Dendritic cell treated with granulocyte-macrophage colony-stimulating factor and Interleukin-4, amounts not matched to agents 40 ng/mL and 50 ng/mL, for 4 days (primary cell): ENCODE results near the gene VDAC1.

Experiments used
- H3K27ac Mint-ChIP-seq: one replicate; pipeline ENCODE4 v1.8.0; 2022; ENCODE audit warnings: mild to moderate bottlenecking, mixed read lengths
- H3K27me3 Mint-ChIP-seq: one replicate; pipeline ENCODE4 v1.8.0; 2022; ENCODE audit warnings: mild to moderate bottlenecking, mixed read lengths
- H3K36me3 Mint-ChIP-seq: one replicate; pipeline ENCODE4 v1.8.0; 2022; ENCODE audit warnings: low read depth, mixed read lengths
- H3K4me1 Mint-ChIP-seq: one replicate; pipeline ENCODE4 v1.8.0; 2022; ENCODE audit warnings: low read depth, mixed read lengths
- H3K4me3 Mint-ChIP-seq: one replicate; pipeline ENCODE4 v1.8.0; 2022; ENCODE audit warnings: mild to moderate bottlenecking, moderate library complexity, mixed read lengths
- H3K9me3 Mint-ChIP-seq: one replicate; pipeline ENCODE4 v1.8.0; 2022; ENCODE audit warnings: mixed read lengths
- intact Hi-C: fragments of 100-400 bp; cut with micrococcal nuclease; formaldehyde crosslinking; loops from one replicate; pipeline ENCODE4 v1.15.0; 2022

The VDAC1 gene

GRCh38 chr5:133932441-133933168 lies 72.2 kb downstream of the VDAC1 start:
- peaks cover 55% of the 10 kb centered on the region for H3K4me1 Mint-ChIP-seq
- H3K9me3 Mint-ChIP-seq: peaks cover 15% of the 10 kb centered on the region
- H3K27me3 Mint-ChIP-seq: peaks cover 20% of the 10 kb centered on the region
- intact Hi-C loops: no loop called here
- no peak overlapping the region for H3K4me3 Mint-ChIP-seq
- H3K27ac Mint-ChIP-seq: peak overlapping the region; percentile 52
- H3K36me3 Mint-ChIP-seq: no peaks in the 10 kb centered on the region

- intact Hi-C loops: no loop called here
- H3K4me1 Mint-ChIP-seq: peaks cover 52% of the 10 kb centered on the region
- H3K27me3 Mint-ChIP-seq: peaks cover 22% of the 10 kb centered on the region
- H3K27ac Mint-ChIP-seq: no peak overlapping the region
- no peak overlapping the region for H3K4me3 Mint-ChIP-seq
- peaks cover 11% of the 10 kb centered on the region for H3K9me3 Mint-ChIP-seq
- H3K36me3 Mint-ChIP-seq: no peaks in the 10 kb centered on the region
These were observed 73.2 kb downstream of the VDAC1 start for GRCh38 chr5:133931546-133931945.

- intact Hi-C loops: no loop called here
- no peaks in the 10 kb centered on the region for H3K36me3 Mint-ChIP-seq
- H3K4me3 Mint-ChIP-seq: no peak overlapping the region
- H3K27ac Mint-ChIP-seq: peak overlapping the region; percentile 77
- peaks cover 19% of the 10 kb centered on the region for H3K27me3 Mint-ChIP-seq
- peaks cover 3% of the 10 kb centered on the region for H3K9me3 Mint-ChIP-seq
- peaks cover 50% of the 10 kb centered on the region for H3K4me1 Mint-ChIP-seq
These were observed 74.0 kb downstream of the VDAC1 start for GRCh38 chr5:133930813-133931090.

GRCh38 chr5:133930061-133930812 lies 74.5 kb downstream of the VDAC1 start:
- Mint-ChIP-seq H3K27me3 (peaks cover 19% of the 10 kb centered on the region), H3K4me3 (peak overlapping the region; percentile 53), H3K36me3 (no peaks in the 10 kb centered on the region), H3K9me3 (no peaks in the 10 kb centered on the region), H3K27ac (peak overlapping the region; percentile 77), H3K4me1 (peaks cover 53% of the 10 kb centered on the region)
- intact Hi-C loops: no loop called here

- Mint-ChIP-seq H3K4me3 (no peak overlapping the region), H3K27me3 (peaks cover 24% of the 10 kb centered on the region), H3K9me3 (no peaks in the 10 kb centered on the region), H3K4me1 (peaks cover 46% of the 10 kb centered on the region), H3K27ac (no peak overlapping the region), H3K36me3 (no peaks in the 10 kb centered on the region)
- intact Hi-C loops: no loop called here
These were observed 76.0 kb downstream of the VDAC1 start for GRCh38 chr5:133928587-133929393.

GRCh38 chr5:133927300-133928180 lies 77.2 kb downstream of the VDAC1 start:
- H3K4me3 Mint-ChIP-seq: no peak overlapping the region
- intact Hi-C loops: no loop called here
- H3K36me3 Mint-ChIP-seq: no peaks in the 10 kb centered on the region
- H3K9me3 Mint-ChIP-seq: no peaks in the 10 kb centered on the region
- no peak overlapping the region for H3K27ac Mint-ChIP-seq
- peaks cover 27% of the 10 kb centered on the region for H3K27me3 Mint-ChIP-seq
- H3K4me1 Mint-ChIP-seq: peaks cover 33% of the 10 kb centered on the region

GRCh38 chr5:133926489-133927299 lies 78.1 kb downstream of the VDAC1 start:
- Mint-ChIP-seq H3K4me3 (no peak overlapping the region), H3K27me3 (peaks cover 28% of the 10 kb centered on the region), H3K36me3 (no peaks in the 10 kb centered on the region), H3K27ac (no peak overlapping the region), H3K4me1 (peaks cover 26% of the 10 kb centered on the region), H3K9me3 (no peaks in the 10 kb centered on the region)
- intact Hi-C loops: no loop called here

- H3K27ac Mint-ChIP-seq: no peak overlapping the region
- intact Hi-C loops: no loop called here
- peaks cover 29% of the 10 kb centered on the region for H3K27me3 Mint-ChIP-seq
- no peaks in the 10 kb centered on the region for H3K9me3 Mint-ChIP-seq
- peaks cover 18% of the 10 kb centered on the region for H3K4me1 Mint-ChIP-seq
- H3K36me3 Mint-ChIP-seq: no peaks in the 10 kb centered on the region
- no peak overlapping the region for H3K4me3 Mint-ChIP-seq
These were observed 78.8 kb downstream of the VDAC1 start for GRCh38 chr5:133925866-133926488.

- Mint-ChIP-seq H3K27ac (no peak overlapping the region), H3K9me3 (no peaks in the 10 kb centered on the region), H3K36me3 (no peaks in the 10 kb centered on the region), H3K27me3 (peaks cover 31% of the 10 kb centered on the region), H3K4me1 (peaks cover 11% of the 10 kb centered on the region), H3K4me3 (no peak overlapping the region)
- intact Hi-C loops: no loop called here
These were observed 79.5 kb downstream of the VDAC1 start for GRCh38 chr5:133925269-133925668.

GRCh38 chr5:133924221-133924920 lies 80.4 kb downstream of the VDAC1 start:
- Mint-ChIP-seq H3K9me3 (no peaks in the 10 kb centered on the region), H3K4me3 (no peak overlapping the region), H3K27ac (no peak overlapping the region), H3K27me3 (peaks cover 30% of the 10 kb centered on the region), H3K36me3 (no peaks in the 10 kb centered on the region), H3K4me1 (peaks cover 5% of the 10 kb centered on the region)
- intact Hi-C loops: no loop called here

- Mint-ChIP-seq H3K9me3 (no peaks in the 10 kb centered on the region), H3K4me3 (no peak overlapping the region), H3K4me1 (peaks cover 5% of the 10 kb centered on the region), H3K36me3 (no peaks in the 10 kb centered on the region), H3K27me3 (peaks cover 27% of the 10 kb centered on the region), H3K27ac (no peak overlapping the region)
- intact Hi-C loops: no loop called here
These were observed 82.8 kb downstream of the VDAC1 start for GRCh38 chr5:133921979-133922378.
